Measurements from ENCODE around the gene GNG8.
"Not testable (repeated sequence)": the region's sequence is repeated elsewhere in the genome, so short reads cannot be mapped to it uniquely, and the experiment has no call there.

Gene GNG8

GRCh38 chr19:46644720-46645119 is 8.7 kb upstream of the GNG8 start:
- DNase-seq, result no peak

DNA sequence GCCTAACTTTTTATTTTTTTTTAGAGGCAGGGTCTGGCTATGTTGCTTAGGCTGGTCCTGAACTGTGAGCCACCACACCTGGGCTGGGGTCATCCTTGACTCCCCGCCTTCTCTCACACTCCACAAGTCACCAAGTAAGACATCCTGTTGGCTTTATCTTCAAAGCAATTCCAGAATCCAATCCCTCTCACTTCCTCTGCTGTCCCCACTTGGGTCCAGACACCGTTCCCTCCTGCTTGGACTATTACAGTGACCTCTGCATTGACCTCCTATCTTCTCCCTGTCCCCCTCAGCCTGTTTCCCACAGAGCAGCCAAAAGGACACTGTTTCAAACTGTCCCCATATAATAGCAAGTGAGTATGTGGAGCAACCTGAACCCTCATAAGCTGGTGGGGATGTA is 4.7 kb upstream of the GNG8 start:
- DNase-seq, result no peak

DNA sequence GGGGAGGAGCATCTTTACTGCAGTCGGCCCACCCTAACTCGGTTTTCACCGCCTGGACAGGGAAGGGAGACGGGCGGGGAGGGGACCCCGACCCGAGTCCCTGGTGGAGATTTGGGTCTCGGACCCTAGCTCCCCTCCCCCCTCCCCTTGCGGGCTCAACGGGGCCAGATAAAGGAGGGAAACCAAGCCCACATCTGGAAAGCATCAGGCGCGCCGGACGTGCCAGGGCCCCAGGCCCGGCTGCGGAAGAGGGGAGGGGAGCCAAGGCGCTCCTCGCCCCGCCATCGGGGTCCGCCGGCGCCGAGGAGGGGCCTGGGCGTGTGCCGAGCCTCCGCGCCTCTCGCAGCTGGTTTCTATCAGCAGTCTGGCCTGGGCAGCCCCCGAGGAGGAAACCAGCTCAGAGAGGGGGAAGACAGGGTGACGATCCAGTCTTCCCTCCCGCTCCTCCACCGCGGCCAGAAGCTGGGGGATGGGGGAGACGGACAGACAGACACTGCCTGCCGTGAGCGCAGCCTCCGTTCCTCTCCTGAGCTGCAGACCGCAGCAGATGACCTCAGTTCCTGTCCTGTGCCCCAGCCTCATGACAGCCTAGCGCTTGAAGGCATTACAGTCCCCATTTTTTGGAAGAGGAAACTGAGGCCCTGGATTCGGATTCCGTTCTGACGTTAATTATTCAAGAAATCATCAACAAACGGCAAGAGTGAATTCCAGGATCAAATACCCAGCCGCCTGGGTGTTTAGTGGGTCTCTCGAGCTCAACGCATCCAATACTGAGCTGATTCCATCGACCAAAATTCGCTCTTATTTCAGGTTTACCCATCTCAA is 3.6 kb upstream of the GNG8 start:
- peak; percentile 32 for DNase-seq

DNA sequence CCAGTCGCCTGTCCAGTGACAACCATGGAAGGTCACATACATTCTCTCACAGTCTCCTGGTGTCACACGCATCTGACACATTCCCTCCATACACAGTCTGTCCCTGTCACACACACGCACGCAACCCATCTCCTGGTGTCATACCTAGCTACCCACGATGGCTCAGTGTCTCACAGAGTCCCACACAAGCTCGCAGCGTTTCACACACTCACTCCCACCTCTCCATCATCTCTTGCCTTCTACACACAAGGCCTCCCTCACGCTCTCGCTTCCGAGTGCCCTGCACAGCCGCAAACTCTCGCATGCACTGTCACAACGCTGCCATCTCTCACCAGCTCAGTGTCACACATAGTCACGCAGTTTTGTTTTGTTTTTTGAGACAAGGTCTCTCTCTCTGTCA is 1.2 kb upstream of the GNG8 start:
- no peak for DNase-seq

GRCh38 chr19:46634656-46635218 is 1.3 kb downstream of the GNG8 start:
- DNase-seq, result no peak

GRCh38 chr19:46634045-46634655 is 1.9 kb downstream of the GNG8 start:
- DNase-seq, result peak; percentile 89

- DNase-seq, result no peak
Observed at GRCh38 chr19:46633130-46633529, 2.9 kb downstream of the GNG8 start.

DNA sequence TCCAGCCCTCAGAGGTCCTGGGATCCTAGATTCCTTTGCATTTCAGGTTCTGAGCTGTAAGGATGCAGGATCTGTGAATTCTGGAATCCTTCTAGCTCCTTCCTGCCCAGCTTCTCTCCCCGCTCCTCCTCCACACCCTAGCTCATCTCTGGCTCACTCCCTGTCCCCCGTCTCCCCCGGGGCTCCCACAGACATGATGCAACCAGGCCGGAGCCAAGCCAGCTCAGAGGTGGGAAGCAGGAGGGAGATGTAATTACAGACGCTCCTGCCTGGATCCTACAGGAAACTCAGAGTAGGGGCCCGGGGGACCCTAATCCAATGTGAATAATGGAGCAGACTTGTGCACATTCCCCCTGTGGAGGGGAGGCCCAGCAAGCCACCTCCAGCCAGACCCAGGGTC is 4.5 kb downstream of the GNG8 start:
- DNase-seq, result no peak

- no peak for DNase-seq
Observed at GRCh38 chr19:46630586-46631205, 5.3 kb downstream of the GNG8 start.

GRCh38 chr19:46629546-46630025 is 6.4 kb downstream of the GNG8 start:
- no peak for DNase-seq

GRCh38 chr19:46628970-46629369 is 7.0 kb downstream of the GNG8 start:
- DNase-seq, result not testable (repeated sequence)

- DNase-seq, result no peak
Observed at GRCh38 chr19:46626446-46626845, 9.6 kb downstream of the GNG8 start.

DNA sequence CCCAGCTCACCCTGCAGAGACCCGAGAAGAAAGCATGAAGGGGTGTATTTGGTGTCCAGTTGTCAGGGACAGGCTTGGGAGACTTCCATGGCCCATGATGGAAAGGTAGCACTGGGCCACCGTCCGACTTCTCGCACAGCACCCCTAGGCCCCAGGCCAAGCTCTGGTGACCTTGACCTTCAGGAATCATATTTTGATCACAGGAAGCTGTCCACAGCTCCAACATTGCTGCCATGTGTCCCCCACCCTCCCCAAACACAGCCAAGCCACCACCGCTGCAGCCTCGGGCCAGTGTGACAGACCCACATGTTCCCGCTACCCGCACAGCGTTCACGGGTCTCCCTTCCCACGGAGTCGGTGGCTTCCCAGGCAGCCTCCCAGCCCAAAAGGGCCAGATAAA is 10.3 kb downstream of the GNG8 start:
- no peak for DNase-seq

GRCh38 chr19:46624958-46625661 is 10.9 kb downstream of the GNG8 start, which contains the start of gene PTGIR:
Gene PTGIR, minus strand, starts transcription at chr19:46625089. Its CDS starts 864 bp downstream, at chr19:46624225.
- peak; percentile 23 for DNase-seq

GRCh38 chr19:46623915-46624502 is 12.0 kb downstream of the GNG8 start:
- DNase-seq, result no peak

GRCh38 chr19:46622118-46622446 is 13.9 kb downstream of the GNG8 start:
- DNase-seq, result no peak

DNA sequence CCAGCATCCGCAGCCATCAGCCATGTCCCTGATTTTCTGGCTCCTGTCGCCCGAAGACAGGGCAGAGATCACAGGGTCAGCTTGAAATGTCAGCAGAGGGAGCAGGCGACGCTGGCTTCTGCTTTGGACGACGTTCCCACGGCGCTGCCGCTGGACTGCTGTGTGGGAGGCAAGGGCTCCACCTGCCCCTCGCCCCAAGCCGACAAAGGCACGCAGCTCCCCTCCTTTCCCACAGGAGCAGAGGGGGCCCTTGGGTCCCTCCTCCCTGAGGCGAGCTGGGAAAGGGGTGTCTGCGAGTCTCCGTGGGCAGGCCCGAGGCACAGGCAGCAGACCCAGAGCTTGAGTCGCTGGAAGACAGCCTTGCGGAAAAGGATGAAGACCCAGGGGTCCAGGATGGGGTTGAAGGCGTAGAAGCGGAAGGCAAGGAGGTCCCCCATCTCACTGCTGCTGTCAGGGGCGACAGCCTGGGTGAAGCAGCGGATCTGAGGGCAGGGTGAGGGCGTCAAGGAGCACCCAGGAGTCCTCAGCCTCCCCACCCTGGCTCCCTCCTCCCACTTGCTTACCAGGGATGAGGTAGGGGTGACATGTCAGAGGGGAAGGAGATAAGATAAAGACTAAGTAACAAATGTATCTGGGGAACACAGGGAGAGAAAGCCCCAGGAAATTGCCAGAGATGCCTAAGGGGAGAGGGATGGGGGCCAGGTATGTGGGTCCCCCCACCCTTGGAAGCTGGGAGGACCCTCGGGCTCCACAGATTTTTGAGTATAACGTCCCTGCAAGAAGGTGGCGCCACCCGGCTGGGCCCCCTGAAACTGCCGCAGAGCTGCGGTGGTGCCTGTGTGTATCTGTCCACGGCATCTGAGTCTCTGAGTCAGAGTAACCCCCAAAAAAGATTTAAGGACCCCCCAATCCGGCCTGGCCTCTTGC is 14.5 kb downstream of the GNG8 start:
- DNase-seq, result no peak

- no peak for DNase-seq
Observed at GRCh38 chr19:46620716-46621115, 15.3 kb downstream of the GNG8 start.

DNA sequence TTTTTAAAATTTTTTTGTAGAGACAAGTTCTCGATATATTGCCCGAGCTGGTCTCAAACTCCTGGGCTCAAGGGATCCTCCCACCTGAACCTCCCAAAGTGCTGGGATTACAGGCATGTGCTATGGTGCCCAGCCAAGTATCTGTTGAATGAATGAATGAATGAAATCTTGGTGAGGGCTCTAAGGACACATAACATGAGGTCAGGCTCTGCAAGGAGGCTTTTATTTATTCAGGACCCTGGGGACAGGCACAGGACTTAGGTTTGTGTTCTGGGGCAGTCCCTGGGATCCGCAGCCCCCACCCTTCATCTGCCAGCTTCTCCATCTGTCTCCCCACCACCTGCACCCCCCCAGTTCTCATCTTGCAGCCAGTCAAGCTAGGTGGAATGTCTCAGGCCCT is 15.7 kb downstream of the GNG8 start:
- DNase-seq, result no peak

DNA sequence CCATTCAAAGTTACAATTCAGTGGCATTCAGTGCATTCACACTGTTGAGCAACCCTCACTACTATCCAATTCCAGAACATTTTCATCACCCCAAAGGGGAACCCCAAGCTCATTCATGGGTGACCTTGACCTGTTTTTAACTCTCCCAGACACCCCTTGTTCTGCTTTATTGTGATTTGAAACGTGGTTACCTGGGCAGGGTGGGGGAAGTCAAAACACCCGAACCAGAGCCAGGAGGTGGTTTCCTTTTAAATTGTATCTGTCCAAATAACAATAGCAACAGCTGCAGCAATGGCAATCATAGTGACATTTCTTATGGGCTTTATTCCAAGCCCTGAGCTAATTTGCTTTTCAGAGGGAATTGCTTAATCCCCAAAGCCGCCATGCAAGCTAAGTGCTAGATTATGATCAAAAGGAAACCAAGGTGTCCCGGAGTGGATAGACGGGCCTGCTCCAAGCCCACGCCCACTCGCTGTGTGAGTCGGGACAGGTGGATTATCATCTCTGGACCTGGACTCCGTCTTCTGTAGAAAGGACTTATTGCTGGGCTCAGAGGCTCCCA is 17.3 kb downstream of the GNG8 start:
- no peak for DNase-seq

- DNase-seq, result no peak
Observed at GRCh38 chr19:46617601-46618000, 18.4 kb downstream of the GNG8 start.
